HG02798 (cell line): ENCODE data around the gene THAP2.
A peak's percentile ranks its signal among the peaks of the same experiment; 100 is the strongest.

Source experiments
- ATAC-seq: cut with Tn5 transposase; IDR thresholded peaks from one replicate; pipeline ENCODE4 v1.9.1; 2021; ENCODE audit warnings: mild to moderate bottlenecking; ENCODE audit not compliant: unreplicated experiment, poor library complexity

Gene THAP2

DNA sequence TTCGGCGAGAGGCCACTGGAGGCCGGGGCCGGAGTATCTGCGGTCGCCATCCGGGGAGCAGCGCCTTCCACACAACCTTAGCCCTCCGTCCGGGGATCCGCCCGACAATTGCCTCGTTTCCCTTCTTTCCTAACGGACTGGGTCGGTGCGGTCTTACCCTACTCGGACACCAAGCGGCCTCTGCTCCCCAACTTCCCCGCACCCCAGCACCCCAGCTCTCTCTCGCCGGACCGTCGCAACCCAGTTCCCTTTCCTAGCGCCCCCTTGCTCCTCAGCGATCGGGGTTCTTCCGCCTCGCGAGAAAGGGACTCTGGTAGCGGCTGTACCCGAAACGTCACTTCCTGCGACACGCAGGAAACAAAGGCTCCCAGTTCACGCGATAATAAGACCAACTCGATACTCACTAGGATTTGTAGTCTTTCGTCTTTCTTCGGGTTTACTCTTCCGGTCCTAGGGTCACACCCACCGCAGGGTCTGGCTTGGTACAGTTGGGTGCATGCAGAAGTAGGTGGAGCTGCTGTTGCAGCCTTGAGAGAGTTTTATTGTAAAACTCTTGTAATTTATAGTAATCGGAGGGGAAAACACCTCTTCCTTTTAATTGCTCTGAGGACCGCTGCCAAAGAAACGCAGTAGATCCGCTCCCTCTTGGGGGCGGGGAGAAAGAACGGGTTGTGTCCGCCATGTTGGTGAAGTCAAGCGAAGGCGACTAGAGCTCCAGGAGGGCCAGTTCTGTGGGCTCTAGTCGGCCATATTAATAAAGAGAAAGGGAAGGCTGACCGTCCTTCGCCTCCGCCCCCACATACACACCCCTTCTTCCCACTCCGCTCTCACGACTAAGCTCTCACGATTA, at the start of gene THAP2, which contains the start of gene ZFC3H1:
Gene THAP2 (plus strand): TSS at position 741 of the 850 bp plus-strand sequence. CDS start 209 bp downstream, outside the sequence.
Gene ZFC3H1 (minus strand): TSS at position 288 of the 850 bp plus-strand sequence. CDS start 238 bp downstream, at position 50.
- ATAC-seq, result peak; percentile 93

DNA sequence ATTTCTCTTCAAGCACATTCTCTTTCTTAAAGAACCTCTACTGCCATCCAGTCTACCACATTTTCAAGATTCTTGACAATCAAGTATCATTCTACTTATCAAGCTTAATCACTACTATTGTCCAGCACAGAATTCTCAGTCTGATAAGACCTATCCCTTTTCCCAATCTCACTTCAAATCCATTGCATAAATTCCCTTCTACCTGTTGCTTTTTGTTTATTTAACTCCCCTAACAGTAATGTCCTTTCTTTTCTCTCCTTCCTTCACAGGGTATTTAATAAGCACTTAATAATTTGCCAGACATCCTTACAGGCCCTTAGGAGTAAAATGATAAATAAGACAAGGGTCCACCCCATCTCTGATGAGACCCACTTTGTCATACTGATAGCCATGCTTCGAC, 42.2 kb upstream of the THAP2 start:
- ATAC-seq, result no peak

DNA sequence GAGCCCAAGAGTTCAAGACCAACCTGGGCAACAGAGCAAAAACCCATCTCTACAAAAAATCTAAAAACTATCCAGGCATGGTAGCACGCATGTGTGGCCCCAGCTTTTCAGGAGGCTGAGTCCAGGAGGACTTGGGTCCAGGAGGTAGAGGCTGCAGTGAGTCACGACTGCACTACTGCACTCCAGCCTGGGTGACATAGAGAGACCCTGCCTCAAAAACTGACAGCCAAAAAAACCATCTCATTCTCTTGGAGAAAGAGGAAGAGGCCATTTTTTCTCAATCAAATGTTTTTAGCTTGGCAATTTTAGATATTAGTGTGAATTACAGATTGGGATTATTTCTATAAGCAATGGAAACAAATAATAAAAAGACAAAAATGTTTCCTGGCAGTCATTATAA, 38.6 kb upstream of the THAP2 start:
- no peak for ATAC-seq

DNA sequence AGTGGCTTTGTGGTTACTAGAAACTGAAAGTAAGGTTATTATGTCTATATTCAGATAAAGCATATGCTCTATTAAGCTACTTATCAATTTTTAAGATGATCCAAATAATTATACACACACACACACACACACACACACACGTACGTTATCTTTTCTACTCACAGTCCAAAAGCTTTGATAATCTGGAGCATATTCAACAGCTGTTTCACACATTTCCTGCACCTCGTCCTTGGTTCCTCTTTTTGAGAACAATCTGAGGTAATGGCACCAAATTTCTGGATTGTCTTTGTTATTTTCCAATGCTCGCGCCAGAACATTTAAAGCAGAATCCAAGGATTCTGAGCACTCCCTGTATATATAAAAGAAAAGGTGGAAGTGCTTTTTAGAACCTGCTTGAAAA, 38.0 kb upstream of the THAP2 start:
- ATAC-seq, result peak; percentile 71

DNA sequence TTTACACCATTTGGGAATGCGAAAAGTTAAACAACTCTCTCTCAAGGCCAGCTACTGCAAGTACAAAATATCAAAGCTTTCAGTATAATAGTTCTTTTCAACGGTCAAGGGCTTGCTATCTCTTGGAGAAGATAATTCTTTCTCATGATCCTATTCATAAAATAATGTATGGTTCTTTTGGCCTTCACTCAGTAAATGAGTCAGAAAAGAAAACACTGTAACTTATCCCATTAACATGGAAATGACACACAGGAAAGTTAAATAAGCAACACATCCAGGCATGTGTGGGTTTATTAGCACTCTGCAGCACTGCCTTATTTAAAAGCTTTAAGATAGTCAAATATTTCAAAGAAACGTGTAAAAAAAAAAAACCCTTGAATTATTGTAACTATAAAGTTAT, 37.3 kb upstream of the THAP2 start:
- ATAC-seq, result no peak

DNA sequence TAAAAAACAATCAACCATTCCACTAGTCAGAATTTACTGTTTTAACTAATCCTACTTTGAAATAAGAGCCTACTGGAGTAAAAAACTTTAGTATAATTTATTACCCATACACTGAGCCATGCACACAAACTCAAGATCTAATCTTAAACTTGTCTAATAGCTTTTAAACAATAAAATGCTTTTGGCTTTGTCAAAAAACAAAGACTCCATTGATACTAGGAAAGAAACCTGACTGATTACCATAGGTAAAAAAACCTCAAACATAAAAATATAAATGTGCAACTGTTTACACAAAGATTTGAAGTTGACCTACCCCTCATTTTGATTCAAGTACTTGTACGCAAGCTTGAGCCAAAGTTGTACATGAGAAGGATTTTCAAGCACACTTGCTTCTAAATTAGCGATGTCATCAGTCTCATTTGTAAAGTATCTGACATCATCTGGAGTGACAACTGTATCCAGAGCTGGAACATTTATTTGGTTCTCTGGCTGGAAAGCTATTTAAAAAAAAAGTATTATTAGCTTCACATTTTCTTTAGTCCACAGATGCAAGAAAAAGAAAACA, 36.6 kb upstream of the THAP2 start:
- no peak for ATAC-seq

DNA sequence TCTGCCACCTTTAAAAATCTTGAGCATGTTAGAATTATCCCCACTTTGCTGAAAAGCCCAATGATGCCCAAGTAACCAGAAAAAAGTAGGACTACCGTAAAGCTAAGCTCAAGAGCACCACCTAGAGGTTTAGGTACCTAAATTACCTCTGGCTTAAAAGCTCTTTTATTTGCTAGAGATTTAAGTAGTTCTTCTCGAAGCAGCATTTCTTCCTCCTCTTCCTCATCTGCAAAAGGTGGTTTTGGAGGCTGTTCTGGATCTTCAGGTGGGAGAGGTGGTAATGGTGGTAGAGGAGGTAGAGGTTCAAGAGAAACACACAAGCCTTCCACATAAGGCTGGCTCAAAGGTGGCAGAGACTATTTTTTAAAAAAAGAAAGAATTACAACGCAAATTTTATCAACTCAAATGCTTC, 27.4 kb upstream of the THAP2 start:
- ATAC-seq, result no peak

DNA sequence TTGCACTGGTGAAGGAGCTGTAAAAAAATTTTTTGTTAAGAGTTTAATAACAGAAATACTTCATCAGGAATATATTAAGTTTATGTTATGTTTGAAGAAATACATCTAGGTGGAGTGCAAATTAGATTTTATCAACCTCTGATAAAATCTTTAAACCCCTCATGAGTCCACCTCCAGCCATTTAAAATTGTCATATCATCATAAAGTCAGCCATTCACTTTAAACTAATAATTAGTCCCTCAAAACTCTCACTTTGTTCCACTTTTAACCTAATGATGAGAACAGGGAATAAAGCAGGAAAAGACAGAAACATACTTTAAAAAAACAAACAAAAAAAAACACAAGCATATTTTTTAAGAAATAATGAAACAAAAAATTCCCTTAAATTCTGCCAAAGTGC, 25.6 kb upstream of the THAP2 start:
- no peak for ATAC-seq

DNA sequence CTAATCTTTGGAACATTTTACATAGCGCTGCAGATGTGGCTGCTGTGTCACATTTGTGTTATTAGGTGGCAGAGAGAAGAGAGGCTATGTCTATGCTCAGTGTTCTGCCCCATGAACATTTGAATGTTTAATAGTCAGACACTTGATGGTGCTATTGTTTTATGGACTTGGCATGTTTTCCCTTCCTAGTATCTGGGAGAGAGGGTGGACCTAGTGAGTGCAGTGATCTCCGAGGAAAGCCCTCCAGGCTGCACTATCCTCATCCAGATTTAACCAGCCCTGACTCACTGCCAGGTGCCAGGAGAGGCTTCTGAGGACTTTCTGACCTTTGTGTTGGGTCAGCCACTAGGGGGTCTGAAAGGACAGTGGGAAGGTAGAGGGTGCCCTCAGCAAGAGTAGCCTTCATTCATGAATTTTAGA, 24.8 kb upstream of the THAP2 start:
- ATAC-seq, result peak; percentile 55

DNA sequence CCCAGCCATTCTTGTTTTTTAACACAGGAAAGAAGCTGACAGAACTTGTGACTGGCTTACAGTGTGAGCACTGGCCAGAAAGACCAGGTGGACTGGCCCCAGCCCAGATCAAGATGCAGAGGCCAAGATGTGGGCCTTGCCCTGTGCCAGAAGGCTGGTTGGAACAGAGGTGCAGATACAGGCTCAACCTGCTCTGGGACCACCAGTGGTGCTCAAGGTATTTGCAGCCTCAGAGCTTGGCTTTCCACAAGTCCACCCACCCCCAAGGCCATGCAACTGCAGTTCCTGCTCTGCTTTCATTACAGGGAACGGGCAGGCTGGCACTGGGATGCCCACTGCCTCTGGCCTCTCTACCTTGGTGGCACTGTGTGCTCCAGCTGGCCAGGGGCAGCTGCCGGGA, 23.8 kb upstream of the THAP2 start:
- ATAC-seq, result no peak

DNA sequence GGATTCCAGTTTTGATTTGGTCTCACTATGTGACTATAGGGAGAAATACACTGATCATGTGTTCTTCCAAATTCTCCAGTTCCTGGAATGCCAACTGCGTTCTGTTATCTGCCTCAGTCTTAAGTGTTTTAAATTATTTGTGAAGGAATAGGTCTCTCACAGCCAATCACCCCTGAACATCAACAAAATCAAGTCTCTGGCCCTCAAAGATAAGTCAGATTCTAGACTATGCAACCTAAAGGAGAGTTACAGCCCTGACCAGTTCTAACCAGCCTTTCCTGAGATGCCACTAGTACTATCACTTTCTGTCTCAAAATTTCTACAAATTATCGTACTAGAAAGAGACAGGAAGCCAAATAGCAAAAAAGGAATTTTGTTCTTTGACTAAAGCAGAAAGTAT, 22.7 kb upstream of the THAP2 start:
- no peak for ATAC-seq

DNA sequence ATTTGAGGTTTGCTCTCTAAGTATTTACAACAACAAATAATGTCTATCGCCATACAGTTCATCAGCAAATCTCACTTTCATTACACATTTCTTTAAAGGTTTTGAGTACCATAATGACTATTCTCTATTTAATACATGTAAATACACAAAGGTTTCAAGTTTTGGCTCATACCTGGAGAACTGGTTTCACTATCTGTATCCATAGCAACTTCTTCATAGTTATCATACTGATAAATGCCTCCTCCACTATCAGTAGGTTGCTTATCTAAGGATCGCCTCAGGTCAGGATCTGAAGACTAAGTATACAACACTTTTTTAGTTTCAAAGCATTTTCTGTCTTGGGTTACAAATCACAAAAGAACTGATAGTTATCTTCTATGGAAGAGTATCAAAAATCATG, 21.8 kb upstream of the THAP2 start:
- ATAC-seq, result no peak

DNA sequence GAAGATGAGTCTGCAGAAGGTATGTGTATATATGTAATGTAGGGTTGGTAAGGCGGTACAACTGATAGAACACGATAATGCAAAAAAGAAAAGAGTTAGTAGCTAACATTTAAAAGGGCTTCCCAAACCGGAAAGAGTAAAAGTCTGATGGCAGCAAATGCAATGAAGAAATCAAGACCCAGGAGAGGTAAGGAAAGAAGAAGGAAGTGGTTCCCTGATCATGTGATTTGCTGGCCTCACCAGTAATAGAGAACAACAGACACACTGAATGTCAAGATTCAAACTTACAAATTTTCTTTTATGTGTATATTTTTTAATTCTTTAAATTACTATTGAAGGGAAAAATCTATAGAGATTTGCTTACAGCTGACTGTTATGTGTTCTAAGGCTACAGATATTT, 18.8 kb upstream of the THAP2 start:
- ATAC-seq, result no peak

DNA sequence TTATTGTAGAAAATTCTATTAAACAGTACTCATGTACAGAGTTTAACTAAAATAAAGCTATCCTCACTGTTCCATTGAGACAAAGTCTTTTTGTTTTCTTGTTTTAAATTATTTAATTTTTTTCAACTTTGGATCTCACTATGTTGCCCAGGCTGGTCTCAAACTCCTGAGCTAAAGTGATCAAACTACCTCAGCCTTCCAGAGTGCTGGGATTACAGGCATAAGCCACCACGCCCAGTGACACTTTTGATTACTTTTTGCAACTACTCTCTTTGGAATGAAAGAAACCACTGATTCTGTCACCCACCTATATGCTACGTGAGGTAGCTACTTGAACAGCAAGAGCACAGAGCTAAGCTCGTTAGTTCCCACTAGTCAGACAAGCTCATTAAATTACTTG, 17.6 kb upstream of the THAP2 start:
- no peak for ATAC-seq

DNA sequence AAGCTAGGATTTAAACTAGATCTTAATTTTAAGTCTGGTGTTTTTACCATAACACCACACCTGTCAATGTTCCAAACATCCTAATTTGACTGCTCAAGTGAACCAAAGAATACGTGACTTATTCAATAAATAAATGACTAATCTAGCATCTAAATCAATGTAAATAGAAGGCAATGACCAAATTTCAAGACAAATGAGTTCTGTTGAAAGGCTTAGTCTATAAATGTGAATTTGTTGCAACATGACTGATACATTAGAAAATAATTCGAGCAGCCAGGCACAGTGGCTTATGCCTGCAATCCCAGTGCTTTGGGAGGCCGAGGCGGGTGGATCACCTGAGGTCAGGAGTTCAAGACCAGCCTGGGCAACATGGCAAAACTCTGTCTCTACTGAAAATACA, 15.6 kb upstream of the THAP2 start:
- ATAC-seq, result no peak

DNA sequence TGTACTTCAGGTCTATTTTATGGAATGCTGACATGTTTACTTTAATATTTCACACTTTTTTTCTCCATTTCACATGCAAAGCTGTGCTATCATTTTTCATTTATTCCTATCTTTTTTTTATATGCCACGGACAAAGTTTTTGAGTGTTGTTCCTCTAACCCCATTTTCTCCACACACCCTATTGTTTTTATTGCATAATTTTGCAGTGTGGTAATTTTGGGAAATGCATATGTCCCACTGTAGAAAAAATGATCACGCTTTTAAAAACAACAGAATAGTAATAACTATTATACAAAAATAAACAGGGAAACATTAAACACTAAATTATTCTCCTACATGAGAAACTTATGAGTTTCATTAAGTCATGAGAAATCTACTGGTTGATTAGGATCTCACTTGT, 14.7 kb upstream of the THAP2 start:
- ATAC-seq, result no peak

DNA sequence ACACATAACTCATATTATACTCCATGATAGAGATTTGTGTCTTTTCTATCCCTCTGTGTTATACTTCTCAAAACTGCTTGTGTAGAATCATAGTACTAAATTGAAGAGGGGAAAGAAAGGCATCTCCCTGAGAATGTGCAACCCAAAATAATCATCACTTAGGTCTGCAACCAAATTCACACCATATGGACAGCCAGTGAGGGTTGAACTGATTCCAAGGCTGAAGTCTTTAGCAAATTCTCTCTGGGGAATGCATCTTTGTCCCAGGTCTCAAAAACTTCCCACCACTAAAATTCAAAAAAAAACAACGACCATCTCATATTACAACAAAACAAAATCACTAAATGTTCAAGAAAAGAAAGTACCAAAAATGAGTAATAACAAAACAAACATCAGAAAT, 11.4 kb upstream of the THAP2 start:
- ATAC-seq, result no peak

DNA sequence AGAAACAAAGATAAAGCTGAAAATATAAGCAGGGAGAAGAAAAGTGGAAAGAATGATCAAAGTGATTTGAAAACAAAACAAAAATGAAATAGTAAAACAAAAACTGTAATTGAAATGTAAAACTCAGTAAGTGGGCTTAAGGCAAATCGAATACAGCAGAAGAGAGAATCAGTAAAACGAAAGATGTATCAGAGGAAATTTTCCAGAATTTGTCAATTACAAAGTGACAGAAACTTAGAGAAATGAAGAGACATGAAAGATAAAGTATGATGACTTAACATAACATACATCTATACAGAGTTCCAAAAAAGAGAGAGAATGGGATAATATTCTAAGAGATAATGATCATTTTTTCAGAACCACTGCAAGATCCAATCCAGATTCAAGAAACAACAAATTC, 11.0 kb upstream of the THAP2 start:
- no peak for ATAC-seq

DNA sequence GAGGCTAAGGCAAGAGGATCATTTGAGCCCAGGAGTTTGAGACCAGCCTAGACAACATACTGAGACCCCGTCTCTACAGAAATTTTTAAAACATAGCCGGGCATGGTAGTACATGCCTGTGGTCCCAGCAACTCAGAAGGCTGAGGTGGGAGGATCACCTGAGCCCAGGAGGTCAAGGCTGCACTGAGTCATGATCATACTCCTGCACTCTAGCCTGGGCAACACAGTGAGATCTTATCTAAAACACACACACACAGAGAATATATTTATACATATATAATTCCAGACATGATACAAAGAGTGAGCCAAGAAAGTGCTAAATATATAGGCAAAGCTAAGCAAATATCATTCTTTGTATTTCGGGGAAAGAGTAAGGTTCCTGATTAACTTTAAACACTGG, 9.9 kb upstream of the THAP2 start:
- no peak for ATAC-seq

DNA sequence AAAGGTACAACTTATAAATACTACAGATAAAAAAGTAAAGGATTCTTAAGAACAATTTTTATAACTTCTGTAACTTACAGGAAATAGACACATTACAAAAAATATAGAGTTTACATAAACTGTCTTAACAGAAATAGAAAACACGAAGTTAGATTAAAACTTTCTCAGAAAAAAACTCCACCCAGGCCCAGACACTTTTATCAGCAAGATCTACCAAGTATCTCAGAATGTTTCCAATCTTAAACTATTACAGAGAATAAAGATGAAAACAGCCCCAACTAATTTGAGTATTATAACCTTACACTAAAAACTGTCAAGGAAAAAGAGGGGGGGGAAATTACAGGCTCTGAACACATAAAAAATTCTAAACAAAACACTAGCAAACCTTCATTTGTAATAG, 8.6 kb upstream of the THAP2 start:
- ATAC-seq, result no peak

DNA sequence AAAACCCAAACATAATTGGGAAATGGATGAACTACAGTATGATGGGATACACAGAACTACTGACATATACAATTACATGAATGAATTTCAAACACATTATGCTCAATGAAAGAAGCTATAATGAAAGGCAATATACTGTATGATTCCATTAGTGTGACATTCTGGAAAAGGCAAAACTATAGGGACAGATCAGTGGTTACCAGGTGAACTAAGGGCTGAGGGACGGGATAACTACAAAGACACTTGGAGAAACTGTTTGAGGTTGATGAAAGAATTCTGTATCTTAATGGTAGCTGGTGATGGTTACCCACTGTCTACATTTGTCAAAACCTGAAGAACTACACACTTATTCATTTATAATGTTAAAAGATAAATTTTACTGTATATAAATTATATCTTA, 8.2 kb upstream of the THAP2 start:
- no peak for ATAC-seq

DNA sequence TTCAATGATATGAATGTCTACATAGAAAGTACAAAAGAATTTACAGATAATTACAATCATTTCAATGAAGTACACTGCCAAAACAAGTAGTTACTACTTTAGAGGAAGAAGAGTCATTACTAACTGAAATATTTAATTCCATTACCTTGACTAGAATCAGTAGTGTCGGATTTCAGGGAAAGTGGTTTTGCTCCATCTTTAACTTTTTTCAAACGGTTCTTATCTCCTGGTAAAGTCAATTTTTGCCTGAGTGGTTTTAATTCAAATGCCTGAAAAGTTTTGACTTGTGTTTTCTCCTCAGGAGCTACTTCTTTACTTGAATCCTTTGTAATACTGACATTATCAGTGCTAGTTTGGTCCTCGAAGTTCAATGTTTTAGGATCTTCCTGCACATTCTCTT, 7.4 kb upstream of the THAP2 start:
- ATAC-seq, result no peak
